22Rv1 (cell line): Measurements from ENCODE around the gene AKIRIN2.

Experiments used
- ZFX ChIP-seq: fragments of 450-650 bp; IDR thresholded peaks from 2 replicates; pipeline ENCODE4 v1.6.1; 2017; ENCODE audit warnings: antibody characterized with exemption, borderline replicate concordance
- TF ChIP-seq, protein P1 (sequence below): fragments of 450-650 bp; IDR thresholded peaks from 2 replicates; pipeline ENCODE4 v1.5.1; 2017; ENCODE audit warnings: mild to moderate bottlenecking

DNA sequence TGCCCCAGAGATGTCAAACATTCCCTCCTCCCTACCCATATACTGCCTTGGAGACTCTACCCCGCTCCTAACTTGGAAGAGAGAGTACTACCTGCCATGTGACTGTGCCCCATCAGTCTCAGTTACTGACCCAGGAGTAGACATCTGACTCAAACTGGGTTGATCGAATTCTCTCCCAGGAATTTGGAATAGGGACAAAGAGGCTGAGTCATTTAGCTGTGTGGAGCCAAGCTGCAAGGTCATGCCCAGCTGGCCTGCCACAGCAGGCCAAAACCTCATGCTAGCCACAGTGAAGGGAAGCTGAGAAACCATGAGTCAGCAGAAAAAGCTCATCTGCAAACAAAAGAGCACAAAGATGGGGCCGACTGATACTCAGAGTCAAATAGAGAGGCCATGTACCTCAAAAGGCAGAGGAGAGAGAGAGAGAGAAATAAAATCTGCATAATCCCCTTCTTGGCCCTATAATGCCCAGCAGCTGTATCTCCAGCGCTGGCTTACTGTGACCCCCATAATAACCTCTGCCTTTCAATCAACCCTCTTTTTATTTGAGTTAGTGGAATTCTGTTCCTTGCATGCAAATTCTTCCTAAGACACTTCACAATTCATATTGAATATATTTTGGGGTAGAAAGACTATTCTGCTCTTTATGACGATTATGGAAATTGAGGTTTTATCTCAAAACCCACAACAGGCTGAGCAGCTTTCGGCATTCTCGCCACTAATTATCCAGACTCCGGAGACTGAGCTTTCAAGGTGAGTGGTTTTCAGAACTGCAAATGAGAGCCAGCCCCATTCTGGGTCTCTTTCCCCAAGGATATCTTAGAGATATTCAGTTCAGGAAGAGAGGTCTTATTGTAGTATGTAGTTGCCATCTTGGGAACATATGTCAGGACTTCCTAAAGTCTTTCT is 21.4 kb upstream of the AKIRIN2 start:
- TF ChIP-seq, protein P1, sequence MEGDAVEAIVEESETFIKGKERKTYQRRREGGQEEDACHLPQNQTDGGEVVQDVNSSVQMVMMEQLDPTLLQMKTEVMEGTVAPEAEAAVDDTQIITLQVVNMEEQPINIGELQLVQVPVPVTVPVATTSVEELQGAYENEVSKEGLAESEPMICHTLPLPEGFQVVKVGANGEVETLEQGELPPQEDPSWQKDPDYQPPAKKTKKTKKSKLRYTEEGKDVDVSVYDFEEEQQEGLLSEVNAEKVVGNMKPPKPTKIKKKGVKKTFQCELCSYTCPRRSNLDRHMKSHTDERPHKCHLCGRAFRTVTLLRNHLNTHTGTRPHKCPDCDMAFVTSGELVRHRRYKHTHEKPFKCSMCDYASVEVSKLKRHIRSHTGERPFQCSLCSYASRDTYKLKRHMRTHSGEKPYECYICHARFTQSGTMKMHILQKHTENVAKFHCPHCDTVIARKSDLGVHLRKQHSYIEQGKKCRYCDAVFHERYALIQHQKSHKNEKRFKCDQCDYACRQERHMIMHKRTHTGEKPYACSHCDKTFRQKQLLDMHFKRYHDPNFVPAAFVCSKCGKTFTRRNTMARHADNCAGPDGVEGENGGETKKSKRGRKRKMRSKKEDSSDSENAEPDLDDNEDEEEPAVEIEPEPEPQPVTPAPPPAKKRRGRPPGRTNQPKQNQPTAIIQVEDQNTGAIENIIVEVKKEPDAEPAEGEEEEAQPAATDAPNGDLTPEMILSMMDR = no peak
- no peak for TF ChIP-seq ZFX
